A549 (cell line): ENCODE measurements around the gene TMEM106B. TPM values are rescaled to one million over a fixed set of nuclear protein-coding genes. Genes with fewer than 3 reads are reported as not detected.

Experiments
- ATAC-seq, 2 experiments: fragments of 200-7000 bp in 1 of 2; fragments of >200 bp in 1 of 2; cut with Nextera tagmentation in 1 of 2; cut with Tn5 transposase in 1 of 2; 3 replicates each; pipeline versions ENCODE4 v1.8.0 to v1.9.1; 2018 to 2020; ENCODE audit warnings: mild to moderate bottlenecking in 1 of 2, moderate library complexity in 1 of 2
- CTCF ChIA-PET: fragments of 300-600 bp; sonication (Branson Sonifier 250); formaldehyde crosslinking; extraction: SDS; loops from one replicate; lab custom pipeline; 2021; ENCODE audit warnings: antibody characterized with exemption, inconsistent platforms; lab: Yijun Ruan, JAX
- POLR2A ChIA-PET: fragments of 350-600 bp; formaldehyde crosslinking; extraction: SDS; loops from one replicate; lab custom pipeline; 2021; ENCODE audit warnings: antibody characterized with exemption, inconsistent platforms; lab: Yijun Ruan, JAX
- DNase-seq, 2 experiments: peaks; one replicate each; pipeline versions ENCODE4 v3.0.0 to v3.0.0-alpha.2; 2011 to 2016; ENCODE audit warnings: low read depth in 1 of 2, low spot score in 1 of 2
- FAIRE-seq: peaks from 2 replicates; lab custom pipeline; 2011; peaks lifted over from hg19 to GRCh38; lab: Jason Lieb, UNC
- H3K27ac ChIP-seq, 2 experiments: fragments of >200 bp; sonication (Bioruptor Twin); formaldehyde crosslinking; 3 replicates each; pipeline ENCODE4 v1.5.1; 2016 to 2017
- H3K4me1 ChIP-seq: fragments of >200 bp; sonication (Bioruptor Twin); formaldehyde crosslinking; 3 replicates; pipeline ENCODE4 v1.6.1; 2016
- H3K4me2 ChIP-seq: fragments of >200 bp; sonication (Bioruptor Twin); formaldehyde crosslinking; 3 replicates; pipeline ENCODE4 v1.6.1; 2016
- H3K4me3 ChIP-seq: fragments of >200 bp; sonication (Bioruptor Twin); formaldehyde crosslinking; 3 replicates; pipeline ENCODE4 v1.5.1; 2016
- H3K9me3 ChIP-seq: fragments of >200 bp; sonication (Bioruptor Twin); formaldehyde crosslinking; 3 replicates; pipeline ENCODE4 v1.6.1; 2016
- CBX2 ChIP-seq: fragments of 200-600 bp; sonication (generic); IDR thresholded peaks from 2 replicates; pipeline ENCODE4 v1.6.1; 2016; ENCODE audit warnings: low read depth, mild to moderate bottlenecking, borderline replicate concordance
- E2F6 ChIP-seq: IDR thresholded peaks from 2 replicates; pipeline ENCODE4 v1.6.1; 2012; ENCODE audit warnings: low read depth, borderline replicate concordance
- EP300 ChIP-seq, 2 experiments: fragments of >200 bp; sonication (Bioruptor Twin); formaldehyde crosslinking; IDR thresholded peaks; 2 replicates in 1 of 2; 3 replicates in 1 of 2; pipeline ENCODE4 v1.6.1; 2016 to 2017
- JUN ChIP-seq, 2 experiments: fragments of >200 bp; sonication (Bioruptor Twin); formaldehyde crosslinking; IDR thresholded peaks; 2 replicates in 1 of 2; 3 replicates in 1 of 2; pipeline ENCODE4 v1.6.1; 2016 to 2017
- KDM1A ChIP-seq: fragments of 200-600 bp; sonication (generic); IDR thresholded peaks from 2 replicates; pipeline ENCODE4 v1.6.1; 2016; ENCODE audit warnings: low read depth, mild to moderate bottlenecking
- MAZ ChIP-seq: fragments of 150-350 bp; IDR thresholded peaks from 2 replicates; pipeline ENCODE4 v1.6.1; 2014; ENCODE audit warnings: antibody characterized with exemption, low read depth, low read length, borderline replicate concordance
- PHF8 ChIP-seq: fragments of 200-600 bp; sonication (generic); IDR thresholded peaks from 2 replicates; pipeline ENCODE4 v1.6.1; 2016; ENCODE audit warnings: low read depth, mild to moderate bottlenecking, antibody characterized with exemption, moderate library complexity, borderline replicate concordance
- POLR2AphosphoS2 ChIP-seq: conservative IDR thresholded peaks from 2 replicates; pipeline ENCODE4 v1.6.1; 2012; ENCODE audit warnings: low read length, improper control_type of control experiment, inconsistent platforms
- RARB ChIP-seq: fragments of 250-450 bp; sonication (Bioruptor Pico); IDR thresholded peaks from 2 replicates; pipeline ENCODE4 v1.8.0; 2021; ENCODE audit warnings: mild to moderate bottlenecking, moderate library complexity
- RCOR1 ChIP-seq: fragments of 150-350 bp; IDR thresholded peaks from 2 replicates; pipeline ENCODE4 v1.6.1; 2014; ENCODE audit warnings: antibody characterized with exemption, low read length, low read depth
- USF2 ChIP-seq: fragments of 450-650 bp; IDR thresholded peaks from 2 replicates; pipeline ENCODE4 v1.6.1; 2014; ENCODE audit warnings: antibody characterized with exemption
- ZC3H11A ChIP-seq: fragments of 450-650 bp; IDR thresholded peaks from 2 replicates; pipeline ENCODE4 v1.6.1; 2014; ENCODE audit warnings: antibody characterized with exemption, mild to moderate bottlenecking
- ZSCAN20 ChIP-seq: fragments of 250-450 bp; sonication (Bioruptor Pico); IDR thresholded peaks from 2 replicates; pipeline ENCODE4 v1.8.0; 2022; ENCODE audit warnings: mild to moderate bottlenecking, moderate library complexity
- WGBS: methylation state at CpG from one replicate; pipeline ENCODE4 v1.1.6; 2017; ENCODE audit errors: missing lambda C conversion rate; 5-methylcytosine and 5-hydroxymethylcytosine counted together
- polyA plus RNA-seq, 4 experiments: library from polyadenylated mRNA; depleted of rRNA in 3 of 4; stranded (reverse); fragments of >200 nt; fragmentation: RNase III in 1 of 4; extraction: RNeasy Plus Mini Kit Qiagen cat#74134 plus additional on column Dnase treatment in 1 of 4; gene quantifications; 2 replicates in 3 of 4; 3 replicates in 1 of 4; pipeline ENCODE4 v1.2.3, GENCODE V29; 2011 to 2017

The TMEM106B gene
- polyA plus RNA-seq, 2 of the 4 experiments (the other 2 are of a cell fraction) = 70.9 to 123 TPM

- WGBS = 28% methylated on average over 1 of the region's 1 CpG
- TF ChIP-seq JUN (IDR thresholded peaks at IDR 0.05) = no peak
- TF ChIP-seq EP300 (IDR thresholded peaks at IDR 0.05) = no peak
- TF ChIP-seq, all 56 proteins: peak for 0
- CTCF ChIA-PET = no interaction called here
- no peak overlapping the region for H3K4me2 ChIP-seq
- POLR2A ChIA-PET = no interaction called here
- DNase-seq = no peak
- no peak overlapping the region for H3K27ac ChIP-seq
- no peak for FAIRE-seq
- H3K4me1 ChIP-seq = peaks cover 36% of the 10 kb centered on the region
- H3K9me3 ChIP-seq = no peaks in the 10 kb centered on the region
- ATAC-seq = no peak
- H3K4me3 ChIP-seq = no peak overlapping the region
These were observed 1.9 kb upstream of the TMEM106B start for GRCh38 chr7:12209221-12209620.

GRCh38 chr7:12210179-12211053 lies 678 bp upstream of the TMEM106B start:
- ChIA-PET CTCF (interaction anchor here (0.8 to 1.3 kb wide), 4 partner anchors 15 to 194 kb away, joined by 3 to 4 read pairs (median 3); no protein-coding TSS in a partner anchor), POLR2A (interaction anchor here (0.6 to 2.6 kb wide), 19 partner anchors 9 to 636 kb away, joined by 3 to 17 read pairs (median 3); no protein-coding TSS in a partner anchor)
- TF ChIP-seq RCOR1 (no peak), RARB (CRISPR knock-in tag) (no peak), USF2 (no peak), CBX2 (no peak), POLR2AphosphoS2 (no peak), PHF8 (no peak), KDM1A (no peak), ZSCAN20 (CRISPR knock-in tag) (no peak)
- peak overlapping the region; percentile 63 for H3K4me3 ChIP-seq
- no peaks in the 10 kb centered on the region for H3K9me3 ChIP-seq
- 3% methylated on average over 26 of the region's 26 CpGs for WGBS
- H3K4me1 ChIP-seq = peaks cover 36% of the 10 kb centered on the region
- H3K27ac ChIP-seq = peak overlapping the region; percentile 95 to 96
- H3K4me2 ChIP-seq = peak overlapping the region; percentile 83
- ATAC-seq (peak; percentile 68 to 71), FAIRE-seq (no peak), DNase-seq (peak in 1 of 2 experiments; percentile 31)

- Histone ChIP-seq H3K4me3 (peak overlapping the region; percentile 63), H3K4me1 (peaks cover 31% of the 10 kb centered on the region), H3K27ac (peak overlapping the region; percentile 95 to 96)
- 8% methylated on average over 9 of the region's 9 CpGs for WGBS
- DNase-seq (peak in 1 of 2 experiments; percentile 6), ATAC-seq (no peak)
- ChIA-PET POLR2A (interaction anchor here (0.5 to 2.6 kb wide), 14 partner anchors 7 to 1332 kb away, joined by 3 to 17 read pairs (median 4); no protein-coding TSS in a partner anchor), CTCF (interaction anchor here (0.6 to 1.0 kb wide), 2 partner anchors 193 to 365 kb away, joined by 3 read pairs; no protein-coding TSS in a partner anchor)
- TF ChIP-seq E2F6 (0 out of 2 replicates have a peak, but pooled peaks have one; percentile 19), ZC3H11A (no peak)
- TF ChIP-seq, all 56 proteins: peak for 1
- peak overlapping the region; percentile 88 for H3K4me2 ChIP-seq
- no peaks in the 10 kb centered on the region for H3K9me3 ChIP-seq
- FAIRE-seq = no peak
These were observed 804 bp downstream of the TMEM106B start for GRCh38 chr7:12211711-12212485.

GRCh38 chr7:12217311-12217710 lies 6.2 kb downstream of the TMEM106B start:
- WGBS = 88% methylated on average over 1 of the region's 1 CpG
- no peak for TF ChIP-seq MAZ
- DNase-seq (no peak), ATAC-seq (no peak), FAIRE-seq (no peak)
- ChIA-PET CTCF (interaction anchor here (0.9 kb wide), 1 partner anchor 76 kb away, joined by 3 read pairs; no protein-coding TSS in a partner anchor), POLR2A (interaction anchor here (0.6 to 0.7 kb wide), 2 partner anchors 145 to 381 kb away, joined by 3 to 5 read pairs; no protein-coding TSS in a partner anchor)
- Histone ChIP-seq H3K9me3 (no peaks in the 10 kb centered on the region), H3K4me1 (peaks cover 31% of the 10 kb centered on the region), H3K4me2 (no peak overlapping the region), H3K27ac (no peak overlapping the region), H3K4me3 (no peak overlapping the region)
